ENCODE results near the gene RASGRP4.

RASGRP4 gene

DNA sequence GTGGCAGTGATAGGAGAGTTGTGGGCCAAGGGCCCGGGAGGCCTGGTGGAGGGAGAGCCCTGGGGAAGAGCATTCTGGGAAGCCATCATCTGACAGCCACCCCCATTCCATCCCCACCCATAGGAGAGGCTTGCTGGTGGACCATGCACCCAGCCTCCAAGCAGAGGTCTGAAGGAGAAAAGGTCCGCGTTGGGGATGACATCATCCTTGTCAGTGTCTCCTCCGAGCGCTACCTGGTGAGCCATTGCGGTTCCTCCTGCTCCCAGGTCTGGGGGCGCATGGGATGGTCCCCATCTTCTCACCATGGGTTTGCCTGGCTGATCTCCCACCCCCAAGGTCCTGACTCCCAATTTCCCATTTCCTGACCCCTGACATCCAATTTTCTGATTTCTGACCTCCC lies 18.0 kb upstream of the RASGRP4 start:
- TF ChIP-seq, protein P1, sequence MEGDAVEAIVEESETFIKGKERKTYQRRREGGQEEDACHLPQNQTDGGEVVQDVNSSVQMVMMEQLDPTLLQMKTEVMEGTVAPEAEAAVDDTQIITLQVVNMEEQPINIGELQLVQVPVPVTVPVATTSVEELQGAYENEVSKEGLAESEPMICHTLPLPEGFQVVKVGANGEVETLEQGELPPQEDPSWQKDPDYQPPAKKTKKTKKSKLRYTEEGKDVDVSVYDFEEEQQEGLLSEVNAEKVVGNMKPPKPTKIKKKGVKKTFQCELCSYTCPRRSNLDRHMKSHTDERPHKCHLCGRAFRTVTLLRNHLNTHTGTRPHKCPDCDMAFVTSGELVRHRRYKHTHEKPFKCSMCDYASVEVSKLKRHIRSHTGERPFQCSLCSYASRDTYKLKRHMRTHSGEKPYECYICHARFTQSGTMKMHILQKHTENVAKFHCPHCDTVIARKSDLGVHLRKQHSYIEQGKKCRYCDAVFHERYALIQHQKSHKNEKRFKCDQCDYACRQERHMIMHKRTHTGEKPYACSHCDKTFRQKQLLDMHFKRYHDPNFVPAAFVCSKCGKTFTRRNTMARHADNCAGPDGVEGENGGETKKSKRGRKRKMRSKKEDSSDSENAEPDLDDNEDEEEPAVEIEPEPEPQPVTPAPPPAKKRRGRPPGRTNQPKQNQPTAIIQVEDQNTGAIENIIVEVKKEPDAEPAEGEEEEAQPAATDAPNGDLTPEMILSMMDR (IDR thresholded peaks at IDR 0.05; ENCODE audit: extremely low read depth, missing control alignments) = no peak
- DNase-seq (ENCODE audit: low spot score) = no peak

DNA sequence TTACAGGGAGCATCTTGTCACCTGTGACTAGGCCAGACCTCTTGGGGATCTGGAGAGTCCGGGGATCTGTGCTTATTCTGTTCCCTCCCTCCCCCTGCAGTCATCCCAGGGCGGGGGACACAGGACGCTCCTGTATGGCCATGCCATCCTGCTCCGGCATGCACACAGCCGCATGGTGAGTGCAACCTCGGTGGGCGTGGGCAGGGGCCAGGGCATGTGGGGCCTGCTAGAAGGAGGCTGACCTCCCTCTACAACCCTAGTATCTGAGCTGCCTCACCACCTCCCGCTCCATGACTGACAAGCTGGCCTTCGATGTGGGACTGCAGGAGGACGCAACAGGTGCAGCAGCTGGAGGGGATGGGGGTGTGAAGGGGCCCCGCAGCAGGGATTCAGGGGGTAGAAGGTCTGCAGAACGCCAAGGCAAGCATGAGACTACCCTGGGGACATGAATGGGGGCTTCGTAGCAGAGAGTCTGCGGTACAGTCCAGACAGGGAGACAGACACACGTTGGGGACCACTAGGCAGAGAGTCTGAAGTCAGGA lies 17.5 kb upstream of the RASGRP4 start:
- no peak for DNase-seq (ENCODE audit: low spot score)
- TF ChIP-seq, protein P1 (IDR thresholded peaks at IDR 0.05; ENCODE audit: extremely low read depth, missing control alignments) = no peak

DNA sequence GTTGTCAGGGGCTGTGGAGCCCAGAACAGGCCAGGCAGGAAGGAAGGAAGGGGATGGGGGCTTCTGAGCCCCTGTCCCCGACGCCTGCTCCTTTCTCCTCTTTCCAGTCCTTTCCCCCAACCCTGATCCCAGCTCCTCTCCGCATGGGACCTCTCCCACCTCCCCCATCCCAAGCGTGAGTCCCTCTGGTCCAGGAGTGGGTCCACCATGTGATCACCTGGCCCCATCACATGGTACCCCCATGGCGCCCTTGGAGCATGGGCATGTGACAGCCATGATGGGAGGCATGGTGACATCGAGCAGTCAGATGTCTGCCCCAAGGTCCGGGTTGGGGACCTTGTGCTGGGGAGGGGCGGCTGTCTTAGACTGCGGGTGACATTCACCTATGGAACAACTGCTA lies 16.7 kb upstream of the RASGRP4 start:
- DNase-seq (ENCODE audit: low spot score) = no peak
- TF ChIP-seq, protein P1 (IDR thresholded peaks at IDR 0.05; ENCODE audit: extremely low read depth, missing control alignments) = no peak

DNA sequence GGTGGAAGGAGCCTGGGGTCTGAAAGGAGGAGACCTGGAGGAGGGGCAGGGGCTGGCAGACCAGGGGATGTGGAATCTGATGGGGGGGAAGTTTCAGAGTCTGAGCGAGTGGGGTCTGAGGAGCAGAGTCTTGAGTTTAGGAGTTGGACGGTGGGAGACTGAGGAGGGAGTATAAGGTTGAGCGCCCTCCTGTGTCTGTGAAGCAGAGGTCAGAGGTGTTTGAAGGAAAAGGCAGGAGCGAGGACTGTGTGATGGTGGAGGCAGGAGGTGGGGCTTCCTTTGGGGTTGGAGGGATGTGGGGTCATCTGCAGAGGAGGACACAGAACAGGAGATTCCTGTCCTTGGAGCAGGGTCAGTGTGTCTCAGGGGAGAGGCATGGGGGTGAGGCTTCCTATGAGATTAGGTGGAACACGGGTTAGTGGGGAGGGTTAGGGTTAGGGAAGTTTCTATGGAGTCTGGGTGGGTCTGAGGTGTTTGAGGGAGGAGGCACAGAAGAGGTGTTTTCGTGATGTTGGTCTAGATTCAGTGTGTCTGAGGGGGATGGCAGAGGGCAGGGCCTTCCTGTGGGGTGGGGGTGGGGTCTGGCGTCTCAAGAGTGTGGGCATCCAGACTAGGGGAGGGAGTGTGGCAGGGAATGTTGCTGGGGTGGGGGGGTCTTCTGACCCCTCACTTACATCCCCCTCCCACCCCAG lies 15.8 kb upstream of the RASGRP4 start:
- TF ChIP-seq, protein P1 (IDR thresholded peaks at IDR 0.05; ENCODE audit: extremely low read depth, missing control alignments) = peak; percentile 26
- peak; percentile 61 for DNase-seq (ENCODE audit: low spot score)

DNA sequence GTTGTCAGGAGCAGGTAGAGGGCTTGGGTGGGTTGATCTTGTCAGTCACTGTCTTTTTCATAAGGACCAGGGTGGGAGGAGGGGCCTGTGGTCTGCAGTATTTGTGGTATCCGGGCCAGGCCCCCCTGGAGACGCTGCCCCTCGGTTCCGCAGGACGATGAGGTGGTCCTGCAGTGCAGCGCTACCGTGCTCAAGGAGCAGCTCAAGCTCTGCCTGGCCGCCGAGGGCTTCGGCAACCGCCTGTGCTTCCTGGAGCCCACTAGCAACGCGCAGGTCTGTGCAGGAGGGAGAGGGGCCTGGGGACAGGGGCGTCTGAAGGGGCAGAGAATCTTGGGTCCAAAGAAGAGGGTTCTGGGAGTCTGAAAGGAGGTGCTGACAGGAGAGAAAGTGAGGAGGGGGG lies 14.6 kb upstream of the RASGRP4 start:
- no peak for DNase-seq (ENCODE audit: low spot score)
- TF ChIP-seq, protein P1 (IDR thresholded peaks at IDR 0.05; ENCODE audit: extremely low read depth, missing control alignments) = no peak

DNA sequence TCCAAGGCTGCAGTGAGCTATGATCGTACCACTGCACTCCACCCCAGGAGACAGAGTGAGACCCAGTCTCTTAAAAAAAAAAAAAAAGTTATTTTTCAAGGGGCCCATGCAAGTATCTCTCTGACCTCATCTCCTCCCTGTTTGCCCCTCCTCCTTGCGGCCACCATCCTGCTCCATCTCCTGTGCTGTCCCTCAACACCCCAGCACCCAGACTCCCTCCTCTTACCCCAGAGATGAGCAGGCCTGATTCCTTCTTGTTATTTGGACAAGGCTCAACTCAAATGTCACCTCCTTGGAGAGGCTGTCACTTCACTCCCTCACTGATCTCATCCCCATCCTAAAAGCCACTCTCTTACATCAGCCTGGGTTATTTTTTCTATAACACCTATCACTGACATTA lies 11.9 kb upstream of the RASGRP4 start:
- DNase-seq (ENCODE audit: low spot score) = no peak
- TF ChIP-seq, protein P1 (IDR thresholded peaks at IDR 0.05; ENCODE audit: extremely low read depth, missing control alignments) = no peak

DNA sequence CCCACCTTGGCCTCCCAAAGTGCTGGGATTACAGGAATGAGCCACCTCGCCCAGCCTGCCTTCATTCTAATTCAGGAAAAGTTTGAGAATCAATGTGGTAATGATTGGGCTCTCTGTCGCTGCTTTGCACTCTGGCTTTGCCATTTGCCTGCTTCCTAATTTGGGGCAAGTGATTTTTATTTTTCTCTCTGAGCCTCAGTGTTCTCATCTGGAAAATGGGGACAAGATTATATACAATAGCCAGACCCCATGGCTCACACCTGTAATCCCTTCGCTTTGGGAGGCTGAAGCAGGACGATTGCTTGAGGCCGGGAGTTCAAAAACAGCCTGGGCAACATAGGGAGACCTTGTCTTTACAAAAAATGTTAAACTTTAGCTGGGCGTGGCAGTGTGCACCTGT lies 11.3 kb upstream of the RASGRP4 start:
- DNase-seq (ENCODE audit: low spot score) = no peak
- TF ChIP-seq, protein P1 (IDR thresholded peaks at IDR 0.05; ENCODE audit: extremely low read depth, missing control alignments) = no peak

Data from GM20000 (cell line).